Adipose tissue (tissue), 3 donors: ENCODE measurements around the gene CT55. TPM values are rescaled to one million over a fixed set of nuclear protein-coding genes. Genes with fewer than 3 reads are reported as not detected.

Source experiments
- H3K27ac ChIP-seq: one replicate; pipeline ENCODE4 v1.5.1; 2013; ENCODE audit warnings: low read depth, low read length
- WGBS, 3 donors: extraction: QIAGEN DNeasy Blood & Tissue Kit; methylation state at CpG; one replicate each; pipeline ENCODE4 v1.1.7; 2013; 5-methylcytosine and 5-hydroxymethylcytosine counted together
- polyA plus RNA-seq, 3 donors: library from polyadenylated mRNA; stranded (reverse); fragments of 200-250 nt; gene quantifications; one replicate each; pipeline ENCODE4 v1.2.3, GENCODE V29; 2013
- donor health status: healthy with polysubstance abuse.
- donor health status: Bipolar disorder and iron deficiency.
- donor health status: healthy.

The CT55 gene
- polyA plus RNA-seq, 3 donors = not detected

DNA sequence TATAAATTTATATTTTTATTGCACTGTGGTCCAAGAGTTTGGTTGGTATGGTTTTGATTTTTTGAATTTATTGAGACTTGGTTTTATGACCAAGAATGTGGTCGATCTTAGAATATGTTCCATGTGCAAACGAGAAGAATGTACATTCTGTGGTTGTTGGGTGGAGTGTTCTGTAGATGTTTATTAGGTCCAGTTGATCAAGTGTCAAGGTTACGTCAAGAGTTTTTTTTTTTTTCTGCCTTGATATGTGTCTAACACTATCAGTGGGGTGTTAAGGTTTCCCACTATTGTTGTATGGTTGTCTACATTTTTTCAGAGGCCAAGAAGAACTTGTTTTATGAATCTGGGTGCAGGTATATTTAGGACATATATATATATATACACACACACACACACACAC, 61.6 kb downstream of the CT55 start:
- H3K27ac ChIP-seq = no peak overlapping the region
- whole genome bisulfite sequencing, 3 donors = 70 to 93% (median 78%) methylated on average over 3 of the region's 3 CpGs

Other genes with a start within 250 kb of the CT55 start
- gene SMIM10, start 180.4 kb downstream of the CT55 start, polyA plus RNA-seq = 10 to 100 TPM in 2 of 3 donors, 1 to 10 TPM in 1; 2.9 to 29.8 (median 11.0) TPM
- 10 to 100 TPM in 2 of 3 donors, 1 to 10 TPM in 1; 3.5 to 17.2 (median 15.7) TPM for gene RTL8B, start 148.9 kb downstream of the CT55 start, polyA plus RNA-seq
- gene RTL8C, start 139.0 kb downstream of the CT55 start, polyA plus RNA-seq = 100 to 1,000 TPM in 2 of 3 donors, 10 to 100 TPM in 1; 42.9 to 197 (median 170) TPM
- gene RTL8A, start 119.3 kb downstream of the CT55 start, polyA plus RNA-seq = 100 to 1,000 TPM in 1 of 3 donors, 10 to 100 TPM in 2; 35.2 to 111 (median 76.5) TPM
- gene SMIM10L2B, start 72.7 kb downstream of the CT55 start, polyA plus RNA-seq = 1 to 10 TPM in 1 of 3 donors, under 1 TPM in 2; 0.85 to 1.2 (median 0.98) TPM
- gene ETDB, start 50.9 kb downstream of the CT55 start, polyA plus RNA-seq = not detected
- gene ETDA, start 80.7 kb upstream of the CT55 start, polyA plus RNA-seq = not detected
- not detected for gene ETDC, start 138.1 kb upstream of the CT55 start, polyA plus RNA-seq
- 1 to 10 TPM; 3.8 to 4.8 (median 4.0) TPM for gene ZNF75D, start 172.7 kb upstream of the CT55 start, polyA plus RNA-seq
- gene ZNF449, start 173.4 kb upstream of the CT55 start, polyA plus RNA-seq = 1 to 10 TPM; 1.8 to 3.6 (median 2.1) TPM